ENCODE data around the gene EID2.

DNA sequence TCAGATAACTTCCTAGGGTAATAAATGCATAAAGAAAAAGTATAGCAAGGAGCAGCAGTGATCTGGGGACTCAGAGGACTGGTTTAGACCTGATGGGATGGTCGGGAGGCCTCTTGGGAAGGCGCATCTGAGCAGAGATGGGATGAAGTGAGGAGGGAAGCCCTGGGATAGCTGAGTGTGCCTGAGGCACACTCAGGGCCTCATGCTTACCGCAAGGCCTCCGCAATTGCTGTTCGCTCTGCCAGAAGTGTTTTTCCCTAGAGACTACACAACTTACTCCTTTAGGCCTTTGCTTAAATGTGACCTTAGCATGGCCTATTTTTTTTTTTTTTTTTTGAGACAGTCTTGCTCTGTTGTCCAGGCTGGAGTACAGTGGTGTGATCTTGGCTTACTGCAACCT is 45.3 kb downstream of the EID2 start:
- TF ChIP-seq, protein P1, sequence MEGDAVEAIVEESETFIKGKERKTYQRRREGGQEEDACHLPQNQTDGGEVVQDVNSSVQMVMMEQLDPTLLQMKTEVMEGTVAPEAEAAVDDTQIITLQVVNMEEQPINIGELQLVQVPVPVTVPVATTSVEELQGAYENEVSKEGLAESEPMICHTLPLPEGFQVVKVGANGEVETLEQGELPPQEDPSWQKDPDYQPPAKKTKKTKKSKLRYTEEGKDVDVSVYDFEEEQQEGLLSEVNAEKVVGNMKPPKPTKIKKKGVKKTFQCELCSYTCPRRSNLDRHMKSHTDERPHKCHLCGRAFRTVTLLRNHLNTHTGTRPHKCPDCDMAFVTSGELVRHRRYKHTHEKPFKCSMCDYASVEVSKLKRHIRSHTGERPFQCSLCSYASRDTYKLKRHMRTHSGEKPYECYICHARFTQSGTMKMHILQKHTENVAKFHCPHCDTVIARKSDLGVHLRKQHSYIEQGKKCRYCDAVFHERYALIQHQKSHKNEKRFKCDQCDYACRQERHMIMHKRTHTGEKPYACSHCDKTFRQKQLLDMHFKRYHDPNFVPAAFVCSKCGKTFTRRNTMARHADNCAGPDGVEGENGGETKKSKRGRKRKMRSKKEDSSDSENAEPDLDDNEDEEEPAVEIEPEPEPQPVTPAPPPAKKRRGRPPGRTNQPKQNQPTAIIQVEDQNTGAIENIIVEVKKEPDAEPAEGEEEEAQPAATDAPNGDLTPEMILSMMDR (IDR thresholded peaks at IDR 0.05) = no peak
- TF ChIP-seq POLR2A (IDR thresholded peaks at IDR 0.05) = no peak

All from tibial nerve (tissue), 3 donors.